T47D (cell line): ENCODE results near the gene SUSD1.
"Not testable (repeated sequence)": the region's sequence is repeated elsewhere in the genome, so short reads cannot be mapped to it uniquely, and the experiment has no call there.

ENCODE experiments used
- DNase-seq, 2 experiments: peaks; one replicate each; pipeline versions ENCODE4 v3.0.0 to v3.0.0-alpha.2; 2011 to 2012; ENCODE audit warnings: low read depth in 1 of 2, low spot score in 1 of 2
- JUND ChIP-seq: IDR thresholded peaks from 2 replicates; pipeline ENCODE4 v1.6.1; 2012; ENCODE audit warnings: low read depth
- in situ Hi-C: cut with HindIII; loops from 2 replicates; pipeline ENCODE4 v1.10.0; 2016; ENCODE audit warnings: low sequenced_read_pairs, low pct_unique_long_range_greater_than_20kb

SUSD1 gene

GRCh38 chr9:112078432-112078831, 96.7 kb downstream of the SUSD1 start:
- peak in 1 of 2 experiments; percentile 37 for DNase-seq
- in situ Hi-C loops: no loop called here
- TF ChIP-seq JUND: no peak

- in situ Hi-C loops: no loop called here
- no peak for TF ChIP-seq JUND
- no peak for DNase-seq
These were observed 98.3 kb downstream of the SUSD1 start for GRCh38 chr9:112076814-112077213.

- in situ Hi-C loops: no loop called here
- TF ChIP-seq JUND: no peak
- DNase-seq: no peak
These were observed 100.1 kb downstream of the SUSD1 start for GRCh38 chr9:112075009-112075378.

- no peak for TF ChIP-seq JUND
- in situ Hi-C loops: loop anchor here (25.0 kb wide), 1 partner anchor 312 kb away; no protein-coding TSS in a partner anchor
- peak in 1 of 2 experiments; percentile 89 for DNase-seq
These were observed 100.7 kb downstream of the SUSD1 start for GRCh38 chr9:112074250-112075008.

- DNase-seq: not testable (repeated sequence)
These were observed 101.4 kb downstream of the SUSD1 start for GRCh38 chr9:112073639-112074173.

GRCh38 chr9:112072721-112073638, 102.1 kb downstream of the SUSD1 start:
- DNase-seq: no peak
- no peak for TF ChIP-seq JUND
- in situ Hi-C loops: loop anchor here (25.0 kb wide), 1 partner anchor 311 kb away; no protein-coding TSS in a partner anchor

More at GRCh38 chr9:112073639-112074173, 101.4 kb downstream of the SUSD1 start:
- in situ Hi-C loops: loop anchor here (25.0 kb wide), 1 partner anchor 311 kb away; no protein-coding TSS in a partner anchor

- TF ChIP-seq JUND: no peak
- peak in 1 of 2 experiments; percentile 49 for DNase-seq
- in situ Hi-C loops: loop anchor here (25.0 kb wide), 1 partner anchor 307 kb away; no protein-coding TSS in a partner anchor
These were observed 105.6 kb downstream of the SUSD1 start for GRCh38 chr9:112069318-112070169.

GRCh38 chr9:112065806-112066606, 109.1 kb downstream of the SUSD1 start:
- DNase-seq: peak; percentile 33 to 91
- in situ Hi-C loops: loop anchor here (25.0 kb wide), 1 partner anchor 304 kb away; no protein-coding TSS in a partner anchor
- TF ChIP-seq JUND: peak; percentile 88

- TF ChIP-seq JUND: no peak
- in situ Hi-C loops: loop anchor here (25.0 kb wide), 1 partner anchor 303 kb away; no protein-coding TSS in a partner anchor
- DNase-seq: no peak
These were observed 110.2 kb downstream of the SUSD1 start for GRCh38 chr9:112064871-112065270.

- no peak for TF ChIP-seq JUND
- DNase-seq: no peak
- in situ Hi-C loops: loop anchor here (25.0 kb wide), 1 partner anchor 301 kb away; no protein-coding TSS in a partner anchor
These were observed 111.5 kb downstream of the SUSD1 start for GRCh38 chr9:112063586-112063985.

GRCh38 chr9:112063151-112063550, 111.9 kb downstream of the SUSD1 start:
- no peak for DNase-seq
- TF ChIP-seq JUND: no peak
- in situ Hi-C loops: loop anchor here (25.0 kb wide), 1 partner anchor 301 kb away; no protein-coding TSS in a partner anchor
